Endothelial cell of umbilical vein (primary cell): ENCODE data around the gene FOXE1.

Experiments used
- CTCF ChIP-seq, 2 donors: IDR thresholded peaks; 1 replicate in 1 of 2; 2 replicates in 1 of 2; pipeline ENCODE4 v1.5.1; 2011; ENCODE audit warnings: low read length in 2 of 2, mild to moderate bottlenecking in 2 of 2, moderate library complexity in 2 of 2, control low read depth in 1 of 2, inconsistent platforms in 1 of 2, low read depth in 1 of 2; ENCODE audit not compliant: insufficient read depth in 1 of 2; ENCODE audit errors: extremely low read depth in 1 of 2
- EZH2 ChIP-seq: IDR thresholded peaks from 2 replicates; pipeline ENCODE4 v1.6.1; 2012; ENCODE audit warnings: borderline replicate concordance, low read depth, mild to moderate bottlenecking, moderate library complexity, low read length, inconsistent platforms; ENCODE audit not compliant: severe bottlenecking
- FOS ChIP-seq: IDR thresholded peaks from 2 replicates; pipeline ENCODE4 v1.6.1; 2011; ENCODE audit warnings: mild to moderate bottlenecking, low read length, moderate library complexity, borderline replicate concordance; ENCODE audit not compliant: insufficient read depth
- GATA2 ChIP-seq: IDR thresholded peaks from 2 replicates; pipeline ENCODE4 v1.7.0; 2011; ENCODE audit warnings: low read depth, mild to moderate bottlenecking, moderate library complexity, mixed read lengths, low read length; ENCODE audit not compliant: insufficient read length, insufficient read depth
- JUN ChIP-seq: IDR thresholded peaks from 2 replicates; pipeline ENCODE4 v1.6.1; 2011; ENCODE audit warnings: borderline replicate concordance, low read depth; ENCODE audit not compliant: insufficient read length, insufficient read depth
- MAX ChIP-seq: IDR thresholded peaks from 2 replicates; pipeline ENCODE4 v1.6.1; 2011; ENCODE audit not compliant: insufficient read depth, insufficient read length
- MYC ChIP-seq: IDR thresholded peaks from one replicate; pipeline ENCODE4 v1.6.1; 2011; ENCODE audit warnings: mild to moderate bottlenecking, low read depth, low read length
- POLR2A ChIP-seq: IDR thresholded peaks from 2 replicates; pipeline ENCODE4 v1.6.1; 2012; ENCODE audit warnings: low read depth, mild to moderate bottlenecking, control low read depth, low read length
- POLR2AphosphoS5 ChIP-seq: IDR thresholded peaks from 2 replicates; pipeline ENCODE4 v1.6.1; 2012; ENCODE audit warnings: low read depth, mild to moderate bottlenecking, control low read depth, low read length, moderate library complexity; ENCODE audit not compliant: insufficient read depth

GRCh38 chr9:97855899-97856298 is 2.9 kb downstream of the FOXE1 start:
- no peak for TF ChIP-seq MYC
- TF ChIP-seq POLR2A: no peak
- no peak for TF ChIP-seq POLR2AphosphoS5
- TF ChIP-seq JUN: no peak
- no peak for TF ChIP-seq MAX
- TF ChIP-seq EZH2: no peak
- TF ChIP-seq CTCF (IDR thresholded peaks at IDR 0.05; ENCODE audit: extremely low read depth in 1 of 2, insufficient read depth in 1 of 2, low read depth in 1 of 2, low read length in 2 of 2): no peak
- no peak for TF ChIP-seq GATA2
- TF ChIP-seq FOS: no peak
